Tibial nerve (tissue), 4 donors: ENCODE measurements around the gene RUNX2. TPM values are rescaled to one million over a fixed set of nuclear protein-coding genes. Genes with fewer than 3 reads are reported as not detected.

ENCODE experiments used
- DNase-seq, 2 donors: peaks; one replicate each; pipeline ENCODE4 v3.0.0-alpha.2; 2019; ENCODE audit warnings: low spot score in 2 of 2
- H3K27ac ChIP-seq, 4 donors: fragments of 200-600 bp; sonication (generic) in 3 of 4; one replicate each; pipeline ENCODE4 v1.5.1; 2017 to 2019; ENCODE audit warnings: mild to moderate bottlenecking in 1 of 4
- H3K27me3 ChIP-seq, 2 donors: fragments of 200-600 bp; sonication (generic) in 1 of 2; one replicate each; pipeline versions ENCODE4 v1.5.1 to v1.6.0; 2017 to 2019
- H3K36me3 ChIP-seq, 3 donors: fragments of 200-600 bp; sonication (generic); one replicate each; pipeline ENCODE4 v1.5.1; 2018 to 2019
- H3K4me1 ChIP-seq, 4 donors: fragments of 200-600 bp; sonication (generic) in 3 of 4; one replicate each; pipeline ENCODE4 v1.5.1; 2017 to 2019
- H3K4me3 ChIP-seq, 4 donors: fragments of 200-600 bp; sonication (generic) in 3 of 4; one replicate each; pipeline ENCODE4 v1.5.1; 2017 to 2019; ENCODE audit warnings: mild to moderate bottlenecking in 1 of 4, moderate library complexity in 1 of 4
- H3K9me3 ChIP-seq, 4 donors: fragments of 200-600 bp; sonication (generic) in 3 of 4; one replicate each; pipeline ENCODE4 v1.5.1; 2017 to 2019
- EP300 ChIP-seq, 2 donors: sonication (generic); formaldehyde crosslinking; IDR thresholded peaks; one replicate each; pipeline ENCODE4 v1.6.1; 2017; ENCODE audit warnings: antibody characterized with exemption in 2 of 2, mild to moderate bottlenecking in 1 of 2
- POLR2A ChIP-seq, 2 donors: fragments of 450-650 bp; IDR thresholded peaks; one replicate each; pipeline ENCODE4 v1.6.1; 2017; ENCODE audit warnings: antibody characterized with exemption in 2 of 2, mild to moderate bottlenecking in 2 of 2, moderate library complexity in 2 of 2
- WGBS, 2 donors: methylation state at CpG; one replicate each; pipeline ENCODE4 v1.1.5; 2018; 5-methylcytosine and 5-hydroxymethylcytosine counted together
- total RNA-seq, 4 donors: library from RNA; depleted of rRNA; stranded (reverse); fragments of >200 nt; gene quantifications; one replicate each; pipeline ENCODE4 v1.1.0, GENCODE V29; 2016
- TF ChIP-seq, protein P1 (sequence below), 5 experiments: fragments of 200-600 bp in 3 of 5; fragments of 450-650 bp in 2 of 5; sonication (generic) in 3 of 5; IDR thresholded peaks; one replicate each; pipeline ENCODE4 v1.5.1; 2016 to 2019; ENCODE audit warnings: antibody characterized with exemption in 5 of 5, mild to moderate bottlenecking in 3 of 5, moderate library complexity in 2 of 5

The RUNX2 gene
- total RNA-seq, 4 donors from 2014 or later = 6.3 to 12.3 (median 7.8) TPM

DNA sequence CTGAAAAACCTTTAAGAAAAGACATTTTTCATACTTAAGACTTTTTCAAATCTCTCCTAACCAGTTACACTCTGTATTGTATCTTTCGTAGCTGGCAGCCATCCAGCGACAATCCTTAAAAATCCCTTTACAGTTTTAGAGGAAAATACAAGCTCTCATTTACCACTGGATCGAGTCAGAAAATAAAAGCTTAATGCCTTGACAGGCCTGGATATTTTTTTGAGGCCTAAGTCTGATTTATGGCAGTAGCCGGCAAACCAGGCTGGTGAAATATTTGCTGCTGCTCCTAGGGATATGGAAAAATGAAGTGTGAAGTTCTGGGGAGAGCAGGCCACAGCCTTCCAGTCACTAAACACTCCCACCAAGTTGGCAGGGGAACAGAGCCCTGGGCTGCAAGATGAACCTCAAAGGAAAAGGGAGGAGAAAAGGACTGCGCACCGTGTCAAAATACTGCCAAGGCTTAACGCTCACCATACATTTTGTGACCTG, 262.6 kb downstream of the RUNX2 start:
- H3K36me3 ChIP-seq = no peaks in the 10 kb centered on the region
- TF ChIP-seq POLR2A (IDR thresholded peaks at IDR 0.05) = no peak
- TF ChIP-seq EP300 (IDR thresholded peaks at IDR 0.05) = no peak
- TF ChIP-seq, protein P1, sequence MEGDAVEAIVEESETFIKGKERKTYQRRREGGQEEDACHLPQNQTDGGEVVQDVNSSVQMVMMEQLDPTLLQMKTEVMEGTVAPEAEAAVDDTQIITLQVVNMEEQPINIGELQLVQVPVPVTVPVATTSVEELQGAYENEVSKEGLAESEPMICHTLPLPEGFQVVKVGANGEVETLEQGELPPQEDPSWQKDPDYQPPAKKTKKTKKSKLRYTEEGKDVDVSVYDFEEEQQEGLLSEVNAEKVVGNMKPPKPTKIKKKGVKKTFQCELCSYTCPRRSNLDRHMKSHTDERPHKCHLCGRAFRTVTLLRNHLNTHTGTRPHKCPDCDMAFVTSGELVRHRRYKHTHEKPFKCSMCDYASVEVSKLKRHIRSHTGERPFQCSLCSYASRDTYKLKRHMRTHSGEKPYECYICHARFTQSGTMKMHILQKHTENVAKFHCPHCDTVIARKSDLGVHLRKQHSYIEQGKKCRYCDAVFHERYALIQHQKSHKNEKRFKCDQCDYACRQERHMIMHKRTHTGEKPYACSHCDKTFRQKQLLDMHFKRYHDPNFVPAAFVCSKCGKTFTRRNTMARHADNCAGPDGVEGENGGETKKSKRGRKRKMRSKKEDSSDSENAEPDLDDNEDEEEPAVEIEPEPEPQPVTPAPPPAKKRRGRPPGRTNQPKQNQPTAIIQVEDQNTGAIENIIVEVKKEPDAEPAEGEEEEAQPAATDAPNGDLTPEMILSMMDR (IDR thresholded peaks at IDR 0.05) = no peak
- peaks cover 0 to 19% (median 5%) of the 10 kb centered on the region in 4 donors for H3K4me1 ChIP-seq
- H3K27me3 ChIP-seq = no peaks in the 10 kb centered on the region
- H3K27ac ChIP-seq = peak overlapping the region in 2 of 4 donors; percentile 54 to 71
- WGBS, 2 donors = 28 to 34% methylated on average over 7 of the region's 7 CpGs
- H3K9me3 ChIP-seq = no peaks in the 10 kb centered on the region
- H3K4me3 ChIP-seq = no peak overlapping the region
- DNase-seq = no peak

DNA sequence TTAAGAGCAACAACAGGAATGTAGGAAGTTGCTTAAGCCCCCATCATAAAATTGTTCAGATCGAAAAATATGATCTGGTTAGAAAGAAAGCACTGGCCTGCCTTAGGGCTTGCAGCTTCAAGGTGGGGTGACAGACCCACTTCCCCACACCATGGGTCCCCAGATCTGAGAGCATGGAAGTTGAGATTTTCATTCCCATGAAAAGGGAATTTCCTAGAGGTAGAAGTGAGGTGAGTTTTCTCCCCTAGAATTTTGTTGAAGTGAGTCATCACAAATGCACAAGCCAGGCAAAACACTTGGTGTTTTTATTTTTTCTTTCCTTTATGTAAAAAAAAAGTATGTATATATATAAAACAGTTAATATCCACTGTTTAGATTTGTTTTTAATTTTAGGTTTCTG, 263.2 kb downstream of the RUNX2 start:
- H3K27ac ChIP-seq = peak overlapping the region in 2 of 4 donors; percentile 54 to 71
- TF ChIP-seq POLR2A (IDR thresholded peaks at IDR 0.05) = no peak
- 65 to 76% methylated on average over 1 of the region's 1 CpG for WGBS, 2 donors

DNA sequence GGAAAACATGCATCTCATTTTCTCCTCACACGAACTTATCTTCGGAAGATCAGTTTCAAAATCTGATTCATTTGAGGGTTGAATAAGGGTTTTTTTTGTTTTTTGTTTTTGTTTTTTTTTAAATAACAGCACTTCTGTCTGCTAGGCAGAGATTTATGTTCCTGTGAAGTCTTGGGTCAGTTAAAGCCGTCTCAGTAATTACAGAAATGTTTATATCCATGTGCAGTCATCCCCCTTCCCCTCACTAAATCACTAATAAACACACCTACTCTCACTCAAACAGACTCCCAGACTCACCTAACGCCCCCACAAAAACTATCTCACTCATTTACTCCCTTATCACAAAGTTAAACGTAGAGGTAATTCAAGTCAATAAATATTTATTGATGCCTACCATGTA, 263.8 kb downstream of the RUNX2 start:
- Histone ChIP-seq H3K27me3 (no peaks in the 10 kb centered on the region), H3K9me3 (no peaks in the 10 kb centered on the region), H3K36me3 (no peaks in the 10 kb centered on the region), H3K27ac (no peak overlapping the region), H3K4me1 (peaks cover 0 to 19% (median 5%) of the 10 kb centered on the region in 4 donors), H3K4me3 (no peak overlapping the region)
- TF ChIP-seq POLR2A (IDR thresholded peaks at IDR 0.05) (no peak), EP300 (IDR thresholded peaks at IDR 0.05) (no peak)
- TF ChIP-seq, protein P1 (IDR thresholded peaks at IDR 0.05) = no peak
- 62 to 63% methylated on average over 5 of the region's 5 CpGs for WGBS, 2 donors
- DNase-seq = no peak

More for the DNA sequence above, 263.2 kb downstream of the RUNX2 start:
- Histone ChIP-seq H3K9me3 (no peaks in the 10 kb centered on the region), H3K4me1 (peaks cover 0 to 19% (median 5%) of the 10 kb centered on the region in 4 donors), H3K4me3 (no peak overlapping the region), H3K27me3 (no peaks in the 10 kb centered on the region), H3K36me3 (no peaks in the 10 kb centered on the region)
- DNase-seq = no peak

DNA sequence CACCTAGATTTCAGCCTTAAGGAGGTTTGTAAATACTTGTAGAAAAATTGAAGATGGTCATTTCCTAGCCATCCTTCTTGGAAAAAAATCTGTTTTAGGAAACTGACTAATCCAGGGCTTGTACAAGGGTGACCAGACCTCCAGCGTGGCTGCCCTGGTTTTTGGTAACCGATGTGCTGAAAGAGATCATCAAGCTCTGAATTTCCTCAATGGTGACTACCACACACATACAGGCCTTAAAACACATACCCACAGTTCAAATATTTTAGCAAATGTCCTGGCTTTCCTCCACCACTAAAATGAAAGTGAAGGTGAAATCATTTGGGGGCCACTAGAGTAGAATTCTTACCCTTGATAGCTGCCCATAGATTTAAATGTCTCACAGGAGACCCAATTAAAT, 264.9 kb downstream of the RUNX2 start:
- Histone ChIP-seq H3K36me3 (no peaks in the 10 kb centered on the region), H3K4me1 (peaks cover 0 to 19% (median 5%) of the 10 kb centered on the region in 4 donors), H3K27me3 (no peaks in the 10 kb centered on the region), H3K9me3 (no peaks in the 10 kb centered on the region), H3K4me3 (no peak overlapping the region), H3K27ac (no peak overlapping the region)
- WGBS, 2 donors = 80 to 91% methylated on average over 2 of the region's 2 CpGs
- TF ChIP-seq, protein P1 (IDR thresholded peaks at IDR 0.05) = no peak
- TF ChIP-seq POLR2A (IDR thresholded peaks at IDR 0.05) (no peak), EP300 (IDR thresholded peaks at IDR 0.05) (no peak)
- DNase-seq = no peak

DNA sequence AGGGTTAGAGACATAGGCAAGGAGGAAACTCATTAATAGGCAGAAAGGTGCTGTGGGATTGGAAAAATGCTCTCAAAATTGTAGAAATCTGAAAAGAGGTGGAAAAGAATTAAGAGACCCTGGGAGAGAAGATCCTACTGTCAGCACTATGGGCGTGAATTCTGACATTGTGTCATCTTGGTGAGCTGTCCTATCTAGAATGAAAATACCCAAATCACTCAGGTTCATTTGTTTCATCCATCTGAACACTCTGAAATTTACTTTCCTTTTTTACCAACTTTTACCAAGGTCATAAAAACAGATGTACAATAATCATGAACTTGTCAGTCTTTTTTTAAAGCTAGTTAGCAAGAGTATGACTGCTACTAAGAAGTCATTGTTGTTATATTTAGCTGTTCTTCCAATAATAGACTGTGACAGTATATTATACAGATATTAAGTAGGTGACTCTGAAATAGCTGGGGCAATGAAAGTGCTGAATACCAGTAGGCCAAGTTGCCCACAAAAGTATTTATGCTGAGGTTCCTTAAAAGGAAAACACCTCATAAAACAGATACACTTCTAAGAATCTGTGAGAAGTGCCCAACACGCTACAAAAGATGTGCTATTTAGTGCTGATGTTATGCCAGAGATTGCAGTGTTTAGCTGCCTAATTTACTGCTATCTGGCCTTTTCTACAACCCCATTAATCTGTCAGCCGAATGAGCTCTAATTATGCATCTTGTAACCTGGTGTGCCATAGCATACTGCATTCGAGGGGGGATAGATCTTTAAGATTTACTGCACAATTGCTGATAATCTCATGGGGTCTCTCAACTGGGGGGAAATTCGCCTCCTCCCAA, 267.1 kb downstream of the RUNX2 start:
- no peak overlapping the region for H3K4me3 ChIP-seq
- no peak overlapping the region for H3K27ac ChIP-seq
- peaks cover 0 to 13% (median 4%) of the 10 kb centered on the region in 4 donors for H3K4me1 ChIP-seq
- no peaks in the 10 kb centered on the region for H3K36me3 ChIP-seq
- TF ChIP-seq POLR2A (IDR thresholded peaks at IDR 0.05) (no peak), EP300 (IDR thresholded peaks at IDR 0.05) (no peak)
- TF ChIP-seq, protein P1 (IDR thresholded peaks at IDR 0.05) = no peak
- peaks cover 0 to 9% (median 0%) of the 10 kb centered on the region in 4 donors for H3K9me3 ChIP-seq
- WGBS, 2 donors = 85 to 86% methylated on average over 5 of the region's 5 CpGs
- H3K27me3 ChIP-seq = no peaks in the 10 kb centered on the region
- no peak for DNase-seq
